HUDEP-2 (cell line): ENCODE measurements around the gene HNRNPM.

Experiments used
- DNase-seq, 76 experiments: peaks; one replicate each; lab custom pipeline; 2025; ENCODE audit not compliant: unreplicated experiment in 76 of 76; lab: John Stamatoyannopoulos, UW

Gene HNRNPM, protein sequence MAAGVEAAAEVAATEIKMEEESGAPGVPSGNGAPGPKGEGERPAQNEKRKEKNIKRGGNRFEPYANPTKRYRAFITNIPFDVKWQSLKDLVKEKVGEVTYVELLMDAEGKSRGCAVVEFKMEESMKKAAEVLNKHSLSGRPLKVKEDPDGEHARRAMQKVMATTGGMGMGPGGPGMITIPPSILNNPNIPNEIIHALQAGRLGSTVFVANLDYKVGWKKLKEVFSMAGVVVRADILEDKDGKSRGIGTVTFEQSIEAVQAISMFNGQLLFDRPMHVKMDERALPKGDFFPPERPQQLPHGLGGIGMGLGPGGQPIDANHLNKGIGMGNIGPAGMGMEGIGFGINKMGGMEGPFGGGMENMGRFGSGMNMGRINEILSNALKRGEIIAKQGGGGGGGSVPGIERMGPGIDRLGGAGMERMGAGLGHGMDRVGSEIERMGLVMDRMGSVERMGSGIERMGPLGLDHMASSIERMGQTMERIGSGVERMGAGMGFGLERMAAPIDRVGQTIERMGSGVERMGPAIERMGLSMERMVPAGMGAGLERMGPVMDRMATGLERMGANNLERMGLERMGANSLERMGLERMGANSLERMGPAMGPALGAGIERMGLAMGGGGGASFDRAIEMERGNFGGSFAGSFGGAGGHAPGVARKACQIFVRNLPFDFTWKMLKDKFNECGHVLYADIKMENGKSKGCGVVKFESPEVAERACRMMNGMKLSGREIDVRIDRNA

DNA sequence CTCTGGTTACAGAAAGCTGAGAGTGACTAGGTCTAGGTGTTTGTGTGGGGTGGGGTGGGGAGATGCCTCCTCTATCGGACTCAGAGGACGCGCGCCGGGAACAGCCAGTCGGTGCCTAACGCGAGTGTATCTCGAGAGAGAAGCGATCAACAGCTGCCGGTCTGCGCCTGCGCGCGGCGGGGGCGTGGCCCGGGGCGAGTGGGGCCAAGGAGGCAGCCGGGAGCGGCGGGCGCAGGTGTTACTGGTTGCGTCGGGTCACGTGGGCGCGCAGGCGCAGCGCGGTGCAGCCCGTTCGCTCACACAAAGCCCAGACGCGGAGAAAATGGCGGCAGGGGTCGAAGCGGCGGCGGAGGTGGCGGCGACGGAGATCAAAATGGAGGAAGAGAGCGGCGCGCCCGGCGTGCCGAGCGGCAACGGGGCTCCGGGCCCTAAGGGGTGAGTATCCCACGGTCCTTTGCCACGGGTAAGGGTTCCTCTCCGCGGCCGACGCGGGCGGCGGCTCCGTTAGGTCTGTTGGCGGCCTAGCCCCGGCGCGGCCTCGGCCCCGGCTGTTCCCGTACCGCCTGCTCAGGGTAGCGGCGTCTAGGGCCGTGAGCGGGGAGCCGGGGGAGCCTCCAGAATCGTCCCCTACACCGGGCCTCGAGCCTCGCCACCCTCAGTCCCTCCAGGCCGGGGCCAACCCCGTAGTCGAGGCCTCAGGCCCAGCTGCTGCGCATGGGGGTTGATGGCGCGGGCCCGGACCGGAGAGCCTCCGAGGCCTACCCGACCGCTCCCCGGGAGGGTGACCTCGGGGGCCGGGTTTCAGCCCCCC is at the start of gene HNRNPM:
Gene HNRNPM, plus strand, starts transcription at position 299 of the 811 bp plus-strand sequence. Its CDS starts 24 bp downstream, at position 323.
- DNase-seq: peak; percentile 54 to 100 (median 99)

DNA sequence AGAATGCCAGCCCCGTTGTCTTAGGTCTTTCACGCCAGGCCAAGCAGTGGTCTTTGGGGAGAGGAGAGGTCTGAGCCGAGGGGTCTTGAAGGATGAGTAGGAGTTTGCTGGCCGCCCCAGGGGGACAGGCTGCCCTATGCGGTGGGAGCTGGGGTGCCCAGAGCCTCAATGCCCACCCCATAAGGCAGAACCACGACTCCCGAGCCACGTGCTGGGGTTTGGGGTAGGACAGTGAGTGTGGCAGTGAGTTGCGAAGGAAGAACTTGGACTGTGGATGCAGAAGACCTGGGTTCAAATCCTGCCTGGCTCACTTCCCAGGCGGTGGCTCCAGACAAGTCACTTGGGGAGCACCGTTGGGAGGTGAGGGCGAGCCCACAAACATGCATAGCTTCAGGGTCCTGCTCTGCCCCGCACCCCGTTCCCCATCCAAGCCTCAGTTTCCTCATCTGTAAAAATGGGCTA is 49.1 kb upstream of the HNRNPM start:
- no peak for DNase-seq

DNA sequence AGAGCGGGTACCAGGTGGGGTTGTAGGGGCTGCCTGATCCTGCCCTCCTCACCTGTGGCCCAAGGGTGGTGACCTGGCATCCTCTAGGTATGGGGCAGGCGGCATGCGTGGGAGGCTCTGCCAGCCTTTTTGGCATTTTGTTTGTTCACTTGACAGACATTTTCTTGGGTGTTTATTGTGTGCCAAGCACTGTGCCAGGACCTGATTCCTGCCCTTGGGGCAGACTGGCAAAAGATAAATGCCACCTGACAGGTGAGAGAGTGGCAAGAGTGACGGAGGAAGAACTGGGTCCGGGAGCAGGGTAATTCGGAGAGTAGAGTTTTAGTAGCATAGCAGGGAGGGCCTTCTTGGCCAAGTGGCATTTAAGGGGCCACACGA is 48.6 kb upstream of the HNRNPM start:
- no peak for DNase-seq

DNA sequence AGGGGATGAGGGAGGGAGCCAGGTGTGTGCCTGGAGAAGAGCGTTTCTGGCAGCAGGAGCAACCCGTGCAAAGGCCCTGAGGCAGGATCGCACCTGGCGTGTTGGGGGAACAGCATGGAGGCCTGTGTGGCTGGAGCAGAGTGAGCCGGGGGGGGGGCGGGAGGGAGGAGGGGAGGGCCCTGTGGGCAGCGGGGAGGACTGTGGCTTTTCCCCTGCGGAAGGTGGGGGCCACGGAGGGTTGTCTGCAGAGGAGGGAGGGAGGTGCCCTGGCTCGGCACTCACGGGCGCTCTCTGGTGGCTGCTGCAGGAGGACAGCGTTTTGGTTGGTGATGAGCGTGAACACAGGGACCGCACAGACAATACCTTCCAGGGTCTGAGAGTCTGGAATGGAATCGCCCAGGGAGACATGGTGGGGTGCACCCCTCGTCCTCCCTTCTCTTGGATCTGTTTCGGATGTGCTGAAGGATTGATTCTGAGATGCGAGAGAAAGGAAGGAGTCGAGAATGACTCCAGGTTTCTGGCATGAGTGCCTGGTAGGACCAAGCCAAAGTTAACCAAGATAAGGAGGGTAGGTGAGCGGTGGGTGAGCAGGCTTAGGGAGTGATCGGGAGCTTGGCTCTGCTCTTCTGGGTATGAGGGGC is 48.1 kb upstream of the HNRNPM start:
- DNase-seq: peak in 69 of 76 experiments; percentile 14 to 91 (median 70)

DNA sequence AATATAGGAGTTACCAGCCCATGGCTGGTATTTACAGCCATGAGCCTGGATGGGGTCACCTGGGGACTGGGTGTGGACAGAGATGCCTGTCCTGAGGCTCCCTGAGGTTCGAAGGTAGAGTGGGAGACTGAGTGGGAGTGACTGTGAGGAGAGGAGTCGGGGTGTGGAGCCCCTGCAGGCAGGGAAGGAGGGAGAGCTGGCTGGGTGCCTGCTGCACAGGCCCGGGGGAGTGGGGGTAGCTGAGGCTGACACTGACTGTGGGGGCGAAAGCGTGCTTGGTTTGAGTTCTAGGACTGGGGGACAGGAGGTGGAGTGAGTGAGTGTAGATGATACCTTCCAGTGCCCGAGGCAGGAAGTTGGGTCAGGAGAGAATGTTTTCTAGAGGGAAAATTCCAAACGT is 47.5 kb upstream of the HNRNPM start:
- no peak for DNase-seq

DNA sequence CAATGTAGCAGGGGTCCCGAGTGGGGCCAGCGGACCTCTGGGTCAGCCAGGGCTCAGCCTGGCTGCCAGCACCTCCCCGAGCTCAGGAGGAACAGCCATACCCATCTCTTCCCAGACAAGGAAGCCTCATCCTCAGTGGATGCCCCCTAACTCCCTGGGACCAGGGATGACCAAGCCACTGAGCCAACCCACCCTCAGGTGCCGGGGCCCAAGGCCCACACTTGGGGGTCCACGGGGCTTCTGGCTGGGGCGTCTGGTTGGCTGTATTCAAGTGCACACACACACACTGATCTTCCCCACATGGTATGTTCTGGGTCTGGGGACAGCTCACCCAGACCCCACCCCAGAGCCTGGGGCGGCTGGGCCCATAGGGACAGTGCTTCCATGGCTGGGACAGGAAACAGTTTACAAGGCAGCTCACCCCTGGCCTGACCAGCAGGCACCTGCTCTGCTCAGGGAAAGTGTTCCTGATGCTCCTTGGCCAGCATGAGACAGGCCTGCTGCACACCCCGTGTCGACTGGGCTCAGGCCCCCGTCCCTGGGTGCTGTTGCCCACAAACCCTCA is 46.9 kb upstream of the HNRNPM start:
- DNase-seq: no peak

DNA sequence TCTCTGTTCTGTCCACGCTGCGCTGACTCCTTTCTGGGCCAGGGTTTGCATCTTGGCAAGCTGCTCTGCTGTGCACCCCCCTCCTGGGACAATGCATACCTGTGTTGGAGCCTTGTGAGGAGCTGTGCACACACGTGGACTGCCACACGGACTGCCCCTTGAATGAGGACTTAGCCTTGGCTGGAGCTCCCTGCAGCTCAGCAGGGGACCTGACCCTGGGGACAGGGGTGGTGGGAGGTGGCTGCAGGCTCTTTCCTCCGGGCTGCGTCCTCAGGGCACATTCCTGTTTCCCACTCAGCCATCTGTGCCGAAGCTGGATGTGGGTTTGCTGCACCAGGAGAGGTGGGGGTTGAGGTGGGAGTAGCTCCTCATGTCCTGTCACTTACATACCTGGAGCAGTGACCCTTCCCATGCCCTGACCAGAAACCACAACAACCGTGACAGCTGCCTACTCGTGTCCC is 46.4 kb upstream of the HNRNPM start:
- DNase-seq: no peak

DNA sequence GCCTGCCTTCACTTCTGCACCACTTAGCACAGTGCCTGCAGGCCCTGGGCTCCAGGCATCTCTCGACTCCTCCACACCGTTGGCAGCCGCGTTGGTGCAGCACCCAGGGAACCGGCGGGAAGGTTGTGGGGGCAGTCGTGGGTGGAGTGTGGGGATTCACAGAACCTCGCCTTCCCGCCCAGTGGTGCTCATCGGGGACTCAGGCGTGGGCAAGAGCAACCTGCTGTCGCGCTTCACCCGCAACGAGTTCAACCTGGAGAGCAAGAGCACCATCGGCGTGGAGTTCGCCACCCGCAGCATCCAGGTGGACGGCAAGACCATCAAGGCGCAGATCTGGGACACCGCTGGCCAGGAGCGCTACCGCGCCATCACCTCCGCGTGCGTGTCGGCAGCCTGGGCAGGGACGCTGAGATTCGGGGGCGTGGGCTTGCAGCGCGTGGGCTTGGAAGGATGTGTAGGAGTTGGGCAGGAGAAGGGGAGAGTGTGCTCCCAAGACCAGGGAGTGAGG is 45.0 kb upstream of the HNRNPM start:
- DNase-seq: no peak

DNA sequence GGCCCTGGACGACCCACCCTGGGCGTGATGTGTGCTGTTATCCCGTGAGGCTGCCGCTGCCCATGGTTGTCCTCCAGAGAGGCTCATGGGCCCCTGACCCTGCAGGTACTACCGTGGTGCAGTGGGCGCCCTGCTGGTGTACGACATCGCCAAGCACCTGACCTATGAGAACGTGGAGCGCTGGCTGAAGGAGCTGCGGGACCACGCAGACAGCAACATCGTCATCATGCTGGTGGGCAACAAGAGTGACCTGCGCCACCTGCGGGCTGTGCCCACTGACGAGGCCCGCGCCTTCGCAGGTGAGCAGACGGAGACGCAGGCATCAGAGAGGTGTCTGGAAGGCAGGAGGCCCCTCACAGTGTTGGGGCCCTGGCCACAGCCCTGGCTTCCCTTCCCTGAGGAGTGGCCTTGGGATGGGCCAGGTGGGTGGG is 42.8 kb upstream of the HNRNPM start:
- no peak for DNase-seq

DNA sequence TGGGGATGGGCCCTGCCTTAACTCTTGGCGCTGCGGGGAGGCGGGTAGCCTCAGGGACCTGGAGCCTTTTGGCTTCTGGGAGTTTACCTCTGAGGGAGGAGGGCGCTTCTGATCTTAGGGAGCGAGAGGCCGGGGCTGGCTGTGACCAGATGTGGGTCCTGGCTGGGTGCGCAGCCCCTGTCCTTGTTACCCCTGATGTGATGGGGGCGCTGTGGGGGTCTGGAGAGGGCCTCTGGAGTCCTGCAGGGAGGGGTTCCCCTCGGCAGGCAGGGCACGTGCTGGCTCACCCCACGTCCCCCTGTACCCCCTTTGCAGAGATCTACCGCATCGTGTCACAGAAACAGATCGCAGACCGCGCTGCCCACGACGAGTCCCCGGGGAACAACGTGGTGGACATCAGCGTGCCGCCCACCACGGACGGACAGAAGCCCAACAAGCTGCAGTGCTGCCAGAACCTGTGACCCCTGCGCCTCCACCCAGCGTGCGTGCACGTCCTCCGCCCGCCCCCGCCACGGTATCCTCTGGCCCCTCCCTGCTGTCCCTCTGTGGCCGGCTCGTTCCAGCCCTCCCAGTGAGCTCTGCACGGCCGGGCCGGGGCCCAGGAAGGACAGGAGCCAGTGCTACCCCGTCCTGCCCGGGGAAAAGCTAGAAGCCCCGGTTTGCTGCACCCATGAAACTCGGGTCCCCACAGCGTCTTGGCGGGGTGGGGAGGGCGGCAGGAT is 41.5 kb upstream of the HNRNPM start:
- DNase-seq: no peak

DNA sequence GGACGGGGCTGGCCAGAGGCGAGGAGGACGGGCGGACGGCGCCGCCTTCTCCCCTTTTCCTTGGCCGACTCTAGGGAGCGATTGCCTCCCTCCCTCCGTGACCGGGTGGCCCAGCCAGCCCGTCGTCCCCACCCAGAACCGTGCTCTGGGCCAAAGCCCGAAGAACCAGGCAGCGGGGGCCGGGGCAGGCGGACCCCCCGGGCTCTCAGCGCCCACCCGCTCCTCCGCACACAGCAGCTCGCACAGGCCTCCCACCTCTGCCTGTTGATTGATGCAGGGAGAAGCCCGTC is 41.0 kb upstream of the HNRNPM start:
- DNase-seq: no peak

DNA sequence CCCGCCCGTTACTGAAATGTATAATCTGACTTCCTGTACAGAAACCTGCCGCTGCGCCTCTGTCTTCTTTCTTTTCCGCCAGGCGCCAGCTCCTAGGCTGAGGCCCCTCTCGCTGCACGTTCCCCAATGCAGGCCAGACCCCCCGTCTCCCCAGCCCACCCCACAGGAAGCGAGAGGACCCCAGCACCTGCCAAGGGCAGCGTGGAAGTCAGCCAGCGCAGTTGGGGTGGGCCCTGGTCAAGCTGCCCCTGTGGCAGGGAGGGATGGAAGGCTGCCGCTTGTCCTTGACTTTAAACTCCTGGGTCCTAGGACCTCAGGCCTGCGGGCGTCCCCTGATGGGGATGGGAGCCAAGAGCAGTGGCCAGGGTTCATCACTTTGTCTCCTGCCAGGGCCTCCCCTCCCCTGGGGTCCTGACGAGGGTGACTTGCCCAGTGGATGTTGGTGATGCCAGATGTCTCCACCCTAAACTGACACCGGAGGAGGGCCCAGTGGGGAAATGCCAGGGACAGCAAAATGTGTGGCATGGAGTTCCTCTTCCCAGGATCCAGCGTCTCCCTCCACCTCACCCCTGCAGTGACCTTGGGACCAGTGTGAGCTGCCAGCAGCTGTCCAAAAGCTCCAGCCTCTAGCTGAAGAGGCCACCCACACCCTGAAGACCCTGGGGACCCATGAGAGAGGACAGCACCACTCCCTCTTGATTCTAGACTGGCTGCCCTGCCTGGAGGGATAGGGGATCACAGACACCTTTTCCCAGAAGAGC is 40.2 kb upstream of the HNRNPM start:
- DNase-seq: no peak

DNA sequence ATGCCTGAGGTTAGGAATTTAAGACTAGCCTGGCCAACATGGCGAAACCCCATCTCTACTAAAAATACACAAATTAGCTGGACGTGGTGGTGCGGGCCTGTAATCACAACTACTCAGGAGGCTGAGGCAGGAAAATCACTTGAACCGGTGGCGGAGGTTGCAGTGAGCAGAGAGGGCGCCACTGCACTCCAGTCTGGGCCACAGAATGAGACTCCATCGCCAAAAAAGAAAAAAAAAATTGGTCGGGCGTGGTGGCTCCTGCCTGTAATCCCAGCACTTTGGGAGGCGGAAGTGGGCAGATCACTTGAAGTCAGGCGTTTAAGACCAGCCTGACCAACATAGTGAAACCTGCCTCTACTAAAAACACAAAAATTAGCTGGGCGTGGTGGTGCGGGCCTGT is 34.1 kb upstream of the HNRNPM start:
- peak in 1 of 76 experiments; percentile 13 for DNase-seq

DNA sequence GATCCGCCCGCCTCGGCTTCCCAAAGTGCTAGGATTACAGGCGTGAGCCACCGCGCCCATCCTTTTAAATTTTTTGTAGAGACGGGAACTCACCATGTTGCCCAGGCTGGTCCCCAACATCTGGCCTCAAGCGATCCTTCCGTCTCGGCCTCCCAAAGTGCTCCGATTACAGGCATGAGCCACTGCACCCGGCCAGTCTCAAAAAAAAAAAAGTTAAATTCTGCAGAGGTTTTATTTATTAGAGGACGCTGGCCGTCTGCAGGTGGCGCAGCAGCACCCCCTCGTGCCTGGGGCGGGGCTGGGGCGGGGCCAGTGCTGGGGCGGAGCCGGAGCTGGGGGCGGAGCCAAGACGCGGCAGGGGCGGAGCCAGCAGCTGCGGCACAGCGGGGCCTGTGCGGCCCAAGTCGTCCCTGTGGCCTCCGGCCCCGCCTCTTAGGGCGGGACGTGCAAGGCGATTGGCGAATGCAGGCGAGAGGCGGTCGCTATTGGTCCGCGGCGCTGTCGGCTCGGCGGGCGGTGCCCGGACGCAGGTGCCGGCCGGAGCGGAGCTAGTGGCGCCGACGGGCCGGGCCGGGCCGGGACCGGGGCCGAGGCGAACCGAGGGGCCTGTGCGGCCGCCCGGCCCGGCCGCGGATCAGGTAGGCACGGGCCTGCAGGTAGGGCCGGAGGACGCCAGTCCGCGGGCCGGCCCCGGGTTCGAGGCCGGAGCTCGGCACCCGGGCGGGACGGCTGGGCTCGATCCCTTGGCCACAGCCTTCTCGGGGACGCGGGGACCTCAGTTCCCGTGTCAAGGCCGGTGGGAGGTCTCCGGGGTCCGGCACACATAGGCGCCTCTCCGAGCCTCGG is 31.8 kb upstream of the HNRNPM start, which contains the start of gene MARCHF2:
Gene MARCHF2, plus strand, starts transcription at position 523 of the 846 bp plus-strand sequence. CDS start 8,536 bp downstream, outside the sequence.
- DNase-seq: peak; percentile 57 to 100 (median 98)

DNA sequence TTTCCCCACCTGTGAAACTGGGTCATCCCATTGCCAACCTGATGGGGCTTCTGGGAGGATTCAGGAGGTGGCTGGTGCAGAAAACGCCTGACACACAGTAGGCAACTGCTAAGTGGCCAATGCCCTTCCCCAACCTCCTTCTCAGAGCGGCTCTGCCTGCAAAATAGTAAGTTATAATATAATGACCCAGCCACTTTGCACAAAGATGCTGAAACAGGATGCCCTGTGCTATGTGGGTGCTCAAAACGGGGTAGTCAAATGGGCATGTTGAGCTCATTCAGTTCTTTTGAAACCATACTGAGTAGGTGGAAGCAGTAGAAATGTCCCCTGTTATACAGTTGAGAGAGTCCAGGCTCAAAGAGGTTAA is 31.2 kb upstream of the HNRNPM start:
- DNase-seq: peak in 16 of 76 experiments; percentile 19 to 82 (median 41)

DNA sequence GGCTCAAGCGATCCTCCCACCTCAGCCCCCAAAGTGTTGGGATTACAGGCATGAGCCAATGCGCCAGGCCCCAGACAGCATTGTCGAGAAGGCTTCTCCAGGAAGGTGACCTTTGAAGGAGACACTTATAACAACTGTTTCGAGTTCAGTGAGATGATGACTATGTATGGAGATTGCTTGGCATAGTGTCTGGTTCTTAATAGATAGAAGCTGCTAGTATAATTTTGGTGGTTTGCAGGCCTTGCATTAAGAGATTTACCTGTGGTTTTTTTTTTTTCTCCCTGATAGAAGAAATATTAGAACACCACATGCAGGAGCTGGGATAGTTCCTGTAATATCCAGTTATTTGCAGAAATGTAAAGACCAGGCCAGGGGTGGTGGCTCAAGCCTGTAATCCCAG is 28.0 kb upstream of the HNRNPM start:
- DNase-seq: peak in 1 of 76 experiments; percentile 24
